Panc1 (cell line): ENCODE results near the gene NXPH1. TPM values are rescaled to one million over a fixed set of nuclear protein-coding genes. Genes with fewer than 3 reads are reported as not detected.

Experiments
- ATAC-seq: fragments of 200-7000 bp; cut with Tn5 transposase; 2 replicates; pipeline ENCODE4 v1.9.1; 2020; ENCODE audit warnings: mild to moderate bottlenecking, moderate library complexity
- BruUV-seq: library from RNA; stranded (reverse); fragments of 400-500 nt; replicated peaks from 2 replicates; lab custom pipeline; 2021; lab: Mats Ljungman, UMichigan
- CTCF ChIA-PET: fragments of 300-600 bp; sonication (Branson Sonifier 250); formaldehyde crosslinking; loops from one replicate; lab custom pipeline; 2022; ENCODE audit warnings: antibody characterized with exemption; lab: Charles Lee
- POLR2A ChIA-PET: fragments of 300-600 bp; sonication (Branson Sonifier 250); formaldehyde crosslinking; loops from one replicate; lab custom pipeline; 2022; ENCODE audit warnings: antibody characterized with exemption; lab: Charles Lee
- DNase-seq: peaks from one replicate; pipeline ENCODE4 v3.0.0-alpha.2; 2010; ENCODE audit warnings: low read depth, low spot score
- H3K27ac ChIP-seq: 2 replicates; pipeline ENCODE4 v1.5.1; 2011; ENCODE audit warnings: mild to moderate bottlenecking, low read length, inconsistent platforms
- H3K27me3 ChIP-seq: fragments of 200-500 bp; sonication (Bioruptor generic); 2 replicates; pipeline ENCODE4 v1.6.0; 2014; ENCODE audit warnings: low read length, inconsistent platforms; ENCODE audit not compliant: control insufficient read depth, insufficient read depth
- H3K36me3 ChIP-seq: fragments of 200-500 bp; sonication (Bioruptor generic); 2 replicates; pipeline ENCODE4 v1.5.1; 2014; ENCODE audit warnings: inconsistent platforms, mild to moderate bottlenecking, low read length, moderate library complexity; ENCODE audit not compliant: control insufficient read depth, insufficient read depth
- H3K4me1 ChIP-seq: 2 replicates; pipeline ENCODE4 v1.5.1; 2011; ENCODE audit warnings: inconsistent platforms, mild to moderate bottlenecking, low read length, moderate library complexity; ENCODE audit not compliant: control insufficient read depth, insufficient read depth
- H3K4me3 ChIP-seq, 2 experiments: 2 replicates each; pipeline ENCODE4 v1.5.1; 2011 to 2012; ENCODE audit warnings: low read depth in 2 of 2, low read length in 2 of 2, mild to moderate bottlenecking in 2 of 2, inconsistent platforms in 1 of 2, moderate library complexity in 1 of 2
- H3K9me3 ChIP-seq: fragments of 200-500 bp; sonication (Bioruptor generic); 2 replicates; pipeline ENCODE4 v1.5.1; 2014; ENCODE audit warnings: low read depth, mild to moderate bottlenecking, inconsistent platforms, low read length, moderate library complexity; ENCODE audit not compliant: control insufficient read depth, insufficient read depth
- POLR2AphosphoS5 ChIP-seq: IDR thresholded peaks from 2 replicates; pipeline ENCODE4 v1.6.1; 2012; ENCODE audit warnings: mild to moderate bottlenecking, low read depth, low read length, moderate library complexity
- SIN3A ChIP-seq: IDR thresholded peaks from 2 replicates; pipeline ENCODE4 v1.6.1; 2012; ENCODE audit warnings: low read depth, mild to moderate bottlenecking, low read length, moderate library complexity, borderline replicate concordance; ENCODE audit not compliant: insufficient read depth
- TCF7L2 ChIP-seq: IDR thresholded peaks from 2 replicates; pipeline ENCODE4 v1.6.1; 2011; ENCODE audit warnings: mild to moderate bottlenecking, low read depth, low read length, inconsistent platforms
- in situ Hi-C: cut with HindIII; loops from 2 replicates; pipeline ENCODE4 v1.10.0; 2016; ENCODE audit warnings: low sequenced_read_pairs, low pct_unique_long_range_greater_than_20kb
- intact Hi-C: fragments of 100-400 bp; cut with micrococcal nuclease; formaldehyde crosslinking; loops from one replicate; pipeline ENCODE4 v1.10.0; 2022; ENCODE audit not compliant: unreplicated experiment
- total RNA-seq: library from RNA; stranded (reverse); gene quantifications from one replicate; pipeline ENCODE4 v1.2.1, GENCODE V29; 2021; ENCODE audit not compliant: unreplicated experiment
- TF ChIP-seq, protein P1 (sequence below): fragments of 450-650 bp; IDR thresholded peaks from 2 replicates; pipeline ENCODE4 v1.5.1; 2017; ENCODE audit warnings: mild to moderate bottlenecking
- TF ChIP-seq, protein P2 (sequence below), 2 experiments: IDR thresholded peaks; 2 replicates each; pipeline ENCODE4 v1.6.1; 2011 to 2012; ENCODE audit warnings: low read depth in 2 of 2, control low read depth in 1 of 2, low read length in 1 of 2, mild to moderate bottlenecking in 1 of 2, moderate library complexity in 1 of 2; ENCODE audit not compliant: insufficient read depth in 1 of 2

The NXPH1 gene
- total RNA-seq, 1 experiment from 2014 or later: not detected

DNA sequence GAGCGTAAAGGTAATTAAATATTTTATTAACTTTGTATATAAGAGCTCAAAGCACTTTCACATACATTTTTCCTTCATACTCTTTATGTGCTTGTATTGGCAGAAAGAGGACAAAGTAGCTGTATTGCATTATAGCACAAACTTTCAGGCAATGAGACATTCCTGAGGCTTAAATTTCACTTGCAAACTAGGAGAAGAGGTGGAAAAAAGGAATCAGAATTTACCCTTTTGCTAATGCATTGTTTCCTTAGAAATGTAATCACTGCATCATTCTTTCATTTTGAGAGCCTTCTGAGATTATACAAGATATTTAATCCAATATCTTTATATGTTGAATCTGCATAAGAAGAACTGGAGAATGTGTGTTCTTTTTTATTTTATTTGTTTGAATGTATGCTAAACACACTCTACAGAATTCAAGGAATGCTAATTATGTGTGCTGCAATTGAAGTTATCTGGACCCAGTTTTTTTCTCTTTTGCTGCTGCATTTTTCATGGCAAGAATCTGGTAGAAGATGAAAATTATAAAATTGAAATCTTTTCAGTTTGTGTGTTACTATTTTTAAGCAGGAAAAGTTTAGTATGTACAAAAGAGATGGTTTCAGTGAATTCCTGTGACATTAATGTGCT is 185.1 kb downstream of the NXPH1 start:
- DNase-seq (no peak), ATAC-seq (no peak)
- H3K27me3 ChIP-seq: no peaks in the 10 kb centered on the region
- BruUV-seq: no TSS peak
- H3K4me1 ChIP-seq: no peaks in the 10 kb centered on the region
- H3K27ac ChIP-seq: no peak overlapping the region
- ChIA-PET POLR2A (no interaction called here), CTCF (no interaction called here)
- in situ Hi-C loops: no loop called here
- TF ChIP-seq, protein P1, sequence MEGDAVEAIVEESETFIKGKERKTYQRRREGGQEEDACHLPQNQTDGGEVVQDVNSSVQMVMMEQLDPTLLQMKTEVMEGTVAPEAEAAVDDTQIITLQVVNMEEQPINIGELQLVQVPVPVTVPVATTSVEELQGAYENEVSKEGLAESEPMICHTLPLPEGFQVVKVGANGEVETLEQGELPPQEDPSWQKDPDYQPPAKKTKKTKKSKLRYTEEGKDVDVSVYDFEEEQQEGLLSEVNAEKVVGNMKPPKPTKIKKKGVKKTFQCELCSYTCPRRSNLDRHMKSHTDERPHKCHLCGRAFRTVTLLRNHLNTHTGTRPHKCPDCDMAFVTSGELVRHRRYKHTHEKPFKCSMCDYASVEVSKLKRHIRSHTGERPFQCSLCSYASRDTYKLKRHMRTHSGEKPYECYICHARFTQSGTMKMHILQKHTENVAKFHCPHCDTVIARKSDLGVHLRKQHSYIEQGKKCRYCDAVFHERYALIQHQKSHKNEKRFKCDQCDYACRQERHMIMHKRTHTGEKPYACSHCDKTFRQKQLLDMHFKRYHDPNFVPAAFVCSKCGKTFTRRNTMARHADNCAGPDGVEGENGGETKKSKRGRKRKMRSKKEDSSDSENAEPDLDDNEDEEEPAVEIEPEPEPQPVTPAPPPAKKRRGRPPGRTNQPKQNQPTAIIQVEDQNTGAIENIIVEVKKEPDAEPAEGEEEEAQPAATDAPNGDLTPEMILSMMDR: no peak
- TF ChIP-seq, protein P2, sequence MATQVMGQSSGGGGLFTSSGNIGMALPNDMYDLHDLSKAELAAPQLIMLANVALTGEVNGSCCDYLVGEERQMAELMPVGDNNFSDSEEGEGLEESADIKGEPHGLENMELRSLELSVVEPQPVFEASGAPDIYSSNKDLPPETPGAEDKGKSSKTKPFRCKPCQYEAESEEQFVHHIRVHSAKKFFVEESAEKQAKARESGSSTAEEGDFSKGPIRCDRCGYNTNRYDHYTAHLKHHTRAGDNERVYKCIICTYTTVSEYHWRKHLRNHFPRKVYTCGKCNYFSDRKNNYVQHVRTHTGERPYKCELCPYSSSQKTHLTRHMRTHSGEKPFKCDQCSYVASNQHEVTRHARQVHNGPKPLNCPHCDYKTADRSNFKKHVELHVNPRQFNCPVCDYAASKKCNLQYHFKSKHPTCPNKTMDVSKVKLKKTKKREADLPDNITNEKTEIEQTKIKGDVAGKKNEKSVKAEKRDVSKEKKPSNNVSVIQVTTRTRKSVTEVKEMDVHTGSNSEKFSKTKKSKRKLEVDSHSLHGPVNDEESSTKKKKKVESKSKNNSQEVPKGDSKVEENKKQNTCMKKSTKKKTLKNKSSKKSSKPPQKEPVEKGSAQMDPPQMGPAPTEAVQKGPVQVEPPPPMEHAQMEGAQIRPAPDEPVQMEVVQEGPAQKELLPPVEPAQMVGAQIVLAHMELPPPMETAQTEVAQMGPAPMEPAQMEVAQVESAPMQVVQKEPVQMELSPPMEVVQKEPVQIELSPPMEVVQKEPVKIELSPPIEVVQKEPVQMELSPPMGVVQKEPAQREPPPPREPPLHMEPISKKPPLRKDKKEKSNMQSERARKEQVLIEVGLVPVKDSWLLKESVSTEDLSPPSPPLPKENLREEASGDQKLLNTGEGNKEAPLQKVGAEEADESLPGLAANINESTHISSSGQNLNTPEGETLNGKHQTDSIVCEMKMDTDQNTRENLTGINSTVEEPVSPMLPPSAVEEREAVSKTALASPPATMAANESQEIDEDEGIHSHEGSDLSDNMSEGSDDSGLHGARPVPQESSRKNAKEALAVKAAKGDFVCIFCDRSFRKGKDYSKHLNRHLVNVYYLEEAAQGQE (IDR thresholded peaks at IDR 0.05; ENCODE audit: insufficient read depth in 1 of 2, low read depth in 2 of 2, low read length in 1 of 2): no peak
- TF ChIP-seq SIN3A (no peak), POLR2AphosphoS5 (no peak), TCF7L2 (no peak)
- no peaks in the 10 kb centered on the region for H3K9me3 ChIP-seq
- no peak overlapping the region for H3K4me3 ChIP-seq
- intact Hi-C loops: no loop called here
- no peaks in the 10 kb centered on the region for H3K36me3 ChIP-seq

DNA sequence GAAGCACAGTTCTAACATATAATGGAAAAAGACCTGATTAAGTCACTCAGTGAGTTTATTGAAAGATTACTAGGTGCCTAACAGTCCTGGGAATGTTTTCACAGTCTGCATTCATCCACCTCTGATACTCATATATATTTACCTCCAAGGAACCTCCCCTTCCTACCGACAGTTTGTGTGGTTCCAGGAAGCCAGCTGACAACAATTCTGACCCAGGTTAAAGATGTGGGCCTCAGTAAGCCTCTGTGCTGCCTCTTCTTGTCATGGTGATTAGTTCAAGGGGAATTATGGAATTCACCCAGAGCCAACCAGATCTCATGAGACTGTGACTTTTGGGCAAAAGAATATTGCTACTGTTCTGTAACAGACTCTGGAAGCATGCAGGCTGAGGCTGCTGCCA is 186.8 kb downstream of the NXPH1 start:
- H3K9me3 ChIP-seq: no peaks in the 10 kb centered on the region
- no peaks in the 10 kb centered on the region for H3K27me3 ChIP-seq
- H3K36me3 ChIP-seq: no peaks in the 10 kb centered on the region
- intact Hi-C loops (no loop called here), in situ Hi-C loops (no loop called here)
- POLR2A ChIA-PET: no interaction called here
- no TSS peak for BruUV-seq
- no peaks in the 10 kb centered on the region for H3K4me1 ChIP-seq
- H3K27ac ChIP-seq: no peak overlapping the region
- TF ChIP-seq, protein P1: no peak
- CTCF ChIA-PET: no interaction called here
- no peak for ATAC-seq
- no peak for DNase-seq
- no peak overlapping the region for H3K4me3 ChIP-seq
